GM12874 (cell line): ENCODE data around the gene CDC6.

Source experiments
- TF ChIP-seq, protein P1 (sequence below): IDR thresholded peaks from 2 replicates; pipeline ENCODE4 v1.5.1; 2011; ENCODE audit warnings: low read depth, mild to moderate bottlenecking, control low read depth, low read length, moderate library complexity; ENCODE audit not compliant: insufficient read depth

The CDC6 gene

DNA sequence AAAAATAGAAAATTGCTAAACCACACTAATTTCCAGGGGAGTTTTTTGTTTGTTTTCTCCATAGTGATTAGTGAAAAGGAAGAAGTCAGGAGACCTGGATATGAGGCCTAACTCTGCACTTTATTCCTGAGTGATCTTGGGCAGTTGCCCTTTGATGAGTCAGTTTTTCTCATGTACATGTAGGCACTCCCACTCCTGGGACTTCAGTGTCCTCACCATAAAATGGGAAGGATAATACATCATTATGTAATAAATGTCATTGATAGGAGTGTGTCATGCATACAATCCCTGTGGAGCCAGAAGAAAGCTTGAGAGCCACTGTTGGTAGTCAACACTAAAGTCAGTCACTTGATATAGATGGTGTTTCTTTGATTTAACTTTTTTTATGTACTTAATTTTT, 36.1 kb upstream of the CDC6 start:
- TF ChIP-seq, protein P1, sequence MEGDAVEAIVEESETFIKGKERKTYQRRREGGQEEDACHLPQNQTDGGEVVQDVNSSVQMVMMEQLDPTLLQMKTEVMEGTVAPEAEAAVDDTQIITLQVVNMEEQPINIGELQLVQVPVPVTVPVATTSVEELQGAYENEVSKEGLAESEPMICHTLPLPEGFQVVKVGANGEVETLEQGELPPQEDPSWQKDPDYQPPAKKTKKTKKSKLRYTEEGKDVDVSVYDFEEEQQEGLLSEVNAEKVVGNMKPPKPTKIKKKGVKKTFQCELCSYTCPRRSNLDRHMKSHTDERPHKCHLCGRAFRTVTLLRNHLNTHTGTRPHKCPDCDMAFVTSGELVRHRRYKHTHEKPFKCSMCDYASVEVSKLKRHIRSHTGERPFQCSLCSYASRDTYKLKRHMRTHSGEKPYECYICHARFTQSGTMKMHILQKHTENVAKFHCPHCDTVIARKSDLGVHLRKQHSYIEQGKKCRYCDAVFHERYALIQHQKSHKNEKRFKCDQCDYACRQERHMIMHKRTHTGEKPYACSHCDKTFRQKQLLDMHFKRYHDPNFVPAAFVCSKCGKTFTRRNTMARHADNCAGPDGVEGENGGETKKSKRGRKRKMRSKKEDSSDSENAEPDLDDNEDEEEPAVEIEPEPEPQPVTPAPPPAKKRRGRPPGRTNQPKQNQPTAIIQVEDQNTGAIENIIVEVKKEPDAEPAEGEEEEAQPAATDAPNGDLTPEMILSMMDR: no peak

DNA sequence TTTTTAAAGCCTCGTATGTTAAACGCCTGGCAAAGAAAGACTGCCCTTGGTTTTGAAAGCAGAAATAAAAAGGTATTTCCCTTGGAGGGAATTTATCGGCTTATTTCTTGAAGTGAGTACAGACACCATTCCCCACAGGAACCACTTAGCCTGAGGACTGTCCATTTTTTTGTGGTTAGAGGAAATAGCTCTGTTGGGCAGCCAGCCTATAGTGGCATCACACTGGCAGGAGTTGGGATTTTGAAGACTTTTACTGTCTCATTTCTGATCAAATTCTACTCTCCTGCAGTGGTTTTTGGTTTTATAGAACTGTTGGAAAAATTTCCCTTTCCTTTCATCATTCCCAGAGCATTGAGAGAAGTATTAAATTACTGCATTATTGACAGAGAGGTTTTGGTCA, 34.1 kb upstream of the CDC6 start:
- TF ChIP-seq, protein P1: no peak

DNA sequence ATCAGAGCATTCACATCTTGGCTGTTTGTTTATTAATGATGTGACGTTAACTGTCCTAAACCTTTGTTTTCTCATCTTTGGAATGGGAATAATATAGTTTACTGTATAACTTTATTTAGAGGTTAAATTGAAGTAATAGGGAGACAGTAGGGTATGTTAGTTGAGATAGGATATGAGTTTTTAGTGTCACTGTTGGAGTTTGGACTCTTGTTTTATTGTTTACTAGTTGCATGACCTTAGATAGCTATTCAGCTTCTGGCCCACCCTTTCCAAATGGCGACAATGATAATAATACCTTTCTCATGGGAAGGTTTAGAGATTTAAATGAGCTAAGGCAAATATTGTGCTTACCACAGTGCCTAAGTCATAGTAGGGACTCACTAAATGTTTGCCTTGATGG, 28.2 kb upstream of the CDC6 start:
- TF ChIP-seq, protein P1: no peak

DNA sequence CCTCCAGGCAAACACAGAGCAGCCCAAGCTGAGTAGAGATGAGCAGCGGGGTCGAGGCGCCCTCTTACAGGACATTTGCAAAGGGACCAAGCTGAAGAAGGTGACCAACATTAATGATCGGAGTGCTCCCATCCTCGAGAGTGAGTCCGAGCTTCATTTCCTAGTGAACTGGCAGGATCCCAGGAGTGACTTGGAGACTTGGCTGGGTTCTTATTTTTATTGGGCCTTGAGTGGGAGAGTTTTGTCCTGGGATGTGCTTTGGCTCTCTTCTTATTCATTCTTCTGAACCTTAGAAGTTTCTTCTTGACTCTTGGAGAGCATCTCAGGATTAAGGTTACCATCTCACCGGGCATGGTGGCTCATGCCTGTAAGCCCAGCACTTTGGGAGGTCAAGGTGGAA, 27.2 kb upstream of the CDC6 start:
- TF ChIP-seq, protein P1: no peak

DNA sequence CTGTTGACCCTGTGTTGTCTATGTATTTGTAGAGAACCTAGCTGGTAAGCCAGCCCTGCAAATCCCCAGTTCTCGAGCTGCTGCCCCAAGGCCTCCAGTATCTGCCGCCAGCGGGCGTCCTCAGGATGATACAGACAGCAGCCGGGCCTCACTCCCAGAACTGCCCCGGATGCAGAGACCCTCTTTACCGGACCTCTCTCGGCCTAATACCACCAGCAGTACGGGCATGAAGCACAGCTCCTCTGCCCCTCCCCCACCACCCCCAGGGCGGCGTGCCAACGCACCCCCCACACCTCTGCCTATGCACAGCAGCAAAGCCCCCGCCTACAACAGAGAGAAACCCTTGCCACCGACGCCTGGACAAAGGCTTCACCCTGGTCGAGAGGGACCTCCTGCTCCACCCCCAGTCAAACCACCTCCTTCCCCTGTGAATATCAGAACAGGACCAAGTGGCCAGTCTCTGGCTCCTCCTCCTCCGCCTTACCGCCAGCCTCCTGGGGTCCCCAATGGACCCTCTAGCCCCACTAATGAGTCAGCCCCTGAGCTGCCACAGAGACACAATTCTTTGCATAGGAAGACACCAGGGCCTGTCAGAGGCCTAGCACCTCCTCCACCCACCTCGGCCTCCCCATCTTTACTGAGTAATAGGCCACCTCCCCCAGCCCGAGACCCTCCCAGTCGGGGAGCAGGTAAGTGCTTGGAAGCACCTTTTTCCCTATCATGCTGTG, 23.1 kb upstream of the CDC6 start:
- TF ChIP-seq, protein P1: no peak

DNA sequence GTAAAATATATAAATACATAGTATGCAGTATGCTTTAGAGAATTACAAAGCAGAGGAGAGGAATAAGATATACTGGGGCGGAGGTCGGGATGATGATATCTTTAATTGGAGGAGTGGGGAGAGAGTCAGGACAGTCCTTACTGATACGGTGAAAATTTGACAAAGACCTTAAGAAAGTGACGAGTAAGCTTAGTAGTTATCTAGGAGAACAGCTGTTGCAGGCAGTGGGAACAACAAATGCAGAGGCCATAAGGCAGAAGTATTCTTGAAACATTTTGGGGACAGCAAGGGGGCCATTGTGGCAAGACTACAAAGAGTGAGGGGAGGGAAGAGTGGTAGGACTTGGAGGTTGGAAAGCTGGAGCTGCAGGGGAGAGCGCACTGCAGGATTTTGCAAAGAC, 22.3 kb upstream of the CDC6 start:
- TF ChIP-seq, protein P1: no peak

DNA sequence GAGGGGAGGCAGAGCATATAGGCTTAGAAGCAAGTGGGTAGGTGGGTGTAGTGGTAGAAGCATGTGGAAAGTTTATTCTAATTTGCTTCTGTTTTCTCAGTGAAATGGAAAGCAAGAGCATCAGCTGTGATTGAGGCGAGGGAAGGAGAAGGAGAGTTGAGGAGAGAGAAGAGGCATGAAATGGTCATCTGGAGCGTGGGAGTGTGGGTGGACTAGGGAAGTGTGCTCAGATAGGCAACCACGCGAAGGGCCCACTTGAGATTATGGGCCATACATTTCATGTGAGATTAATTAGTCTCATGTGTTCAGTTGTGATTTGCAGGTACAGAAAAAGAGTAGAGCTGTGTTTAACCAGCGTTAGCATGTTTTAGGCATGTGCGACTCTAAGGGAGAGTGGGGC, 20.8 kb upstream of the CDC6 start:
- TF ChIP-seq, protein P1: no peak
